HG03280 (cell line): ENCODE results near the gene CDH4.

Experiments
- ATAC-seq: cut with Tn5 transposase; IDR thresholded peaks from one replicate; pipeline ENCODE4 v1.9.1; 2021; ENCODE audit warnings: mild to moderate bottlenecking, moderate library complexity; ENCODE audit not compliant: unreplicated experiment

The CDH4 gene

DNA sequence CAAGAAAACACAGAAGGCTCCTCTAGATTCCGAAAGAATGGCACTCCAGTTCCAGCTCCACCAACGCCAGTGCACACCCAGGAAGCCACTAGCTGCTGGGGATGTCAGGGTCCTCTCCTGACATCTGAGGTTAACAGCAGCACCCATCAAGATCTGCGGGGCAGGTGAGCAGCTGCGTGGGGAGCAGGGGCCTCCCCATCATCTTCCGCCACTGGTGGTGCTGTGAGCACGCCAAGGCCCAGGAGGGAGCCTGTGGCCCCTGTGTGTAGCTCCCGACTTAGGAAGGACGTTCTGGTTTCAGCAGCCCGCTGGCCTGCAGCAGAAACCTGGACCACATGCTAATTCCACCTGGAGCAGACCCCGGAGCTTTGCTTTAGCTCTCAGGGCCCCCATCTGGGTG, 427.4 kb downstream of the CDH4 start:
- no peak for ATAC-seq

DNA sequence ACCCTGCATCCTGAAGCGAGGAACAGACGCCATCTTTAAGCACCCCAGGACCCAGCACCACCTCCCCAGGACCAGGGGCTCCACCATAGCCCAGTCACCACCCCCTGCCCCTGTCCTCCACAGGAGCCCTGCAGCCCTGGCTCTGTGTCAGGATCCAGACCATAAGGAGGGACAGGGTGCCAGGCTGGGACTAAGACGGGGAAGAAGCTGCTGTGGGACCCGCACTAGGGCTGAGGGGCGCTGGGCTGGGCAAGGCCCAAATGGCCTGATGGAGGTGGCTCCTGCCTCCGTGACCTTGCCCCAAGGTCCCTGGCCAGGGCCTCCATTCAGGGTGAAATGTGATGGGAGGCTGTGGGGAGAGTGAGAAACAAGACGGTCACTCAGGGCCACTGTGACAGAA, 428.0 kb downstream of the CDH4 start:
- ATAC-seq = no peak

DNA sequence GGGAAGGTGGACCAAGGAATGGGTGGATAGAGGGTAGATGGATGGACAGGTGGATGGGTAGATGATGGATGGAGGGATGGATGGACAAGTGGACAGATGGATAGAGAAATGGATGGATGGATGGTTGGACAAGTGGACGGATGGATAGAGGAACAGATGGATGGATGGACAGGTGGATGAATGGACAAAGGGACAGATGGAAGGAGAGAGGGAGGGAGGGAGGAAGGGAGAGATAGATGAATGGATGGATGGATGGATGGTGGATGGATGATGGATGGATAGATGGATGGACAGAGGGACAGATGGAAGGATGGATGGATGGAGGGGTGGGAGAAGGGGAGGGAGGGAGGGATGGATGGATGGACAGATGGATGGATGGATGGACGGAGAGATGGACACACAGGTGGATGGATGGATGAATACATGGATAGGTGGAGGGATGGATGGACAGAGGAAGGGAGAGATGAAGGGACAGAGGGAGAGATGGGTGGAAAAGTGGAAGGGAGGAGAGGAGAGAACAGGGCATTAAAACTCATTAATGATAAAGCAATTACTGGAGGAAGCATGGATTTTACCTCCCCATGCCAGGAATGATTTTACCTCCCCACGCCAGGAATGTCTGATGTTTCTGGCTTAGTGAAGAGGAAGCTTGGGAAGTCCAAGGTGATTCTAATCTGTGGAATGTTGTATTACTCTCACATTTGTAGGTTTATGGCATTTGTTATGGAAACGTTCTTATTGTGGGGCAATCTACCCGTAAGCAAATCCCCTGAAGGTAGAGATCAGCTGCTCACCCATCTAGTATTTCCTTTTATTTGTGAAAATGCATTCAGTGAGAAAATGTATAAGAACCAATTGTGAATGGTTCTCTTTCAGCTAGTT, 430.3 kb downstream of the CDH4 start:
- ATAC-seq = no peak

DNA sequence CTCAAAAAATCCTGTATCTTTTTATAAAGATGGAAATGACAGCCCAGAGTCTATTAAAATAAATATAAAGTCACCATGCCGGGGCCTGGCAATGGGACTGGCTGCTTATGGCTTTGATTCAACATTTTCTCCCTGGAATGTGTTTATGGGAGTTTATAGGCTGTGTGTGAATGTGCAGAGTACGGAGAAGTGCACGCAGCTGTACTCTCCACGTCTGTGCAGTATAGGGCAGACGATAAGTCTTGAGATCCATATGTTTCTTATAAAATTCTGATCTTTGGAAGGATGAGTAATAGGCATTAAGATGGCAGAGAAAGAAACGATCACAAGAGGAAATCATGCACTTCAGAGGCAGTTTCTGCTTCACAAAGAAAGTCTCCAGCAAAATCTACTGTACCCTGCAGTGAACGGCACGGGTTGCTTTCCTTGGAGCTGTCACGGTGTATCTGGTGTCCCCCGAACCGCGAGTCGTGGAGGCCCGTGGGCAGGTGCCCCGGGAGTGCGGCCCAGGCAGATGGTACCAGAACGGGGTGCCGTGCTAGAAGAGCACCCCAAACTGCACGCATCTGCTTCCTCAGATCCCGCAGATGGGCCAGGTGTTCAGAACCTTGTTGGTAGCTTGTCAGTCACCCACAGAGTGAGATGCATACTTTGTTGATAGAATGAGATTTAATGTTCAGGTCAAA, 431.1 kb downstream of the CDH4 start:
- no peak for ATAC-seq

DNA sequence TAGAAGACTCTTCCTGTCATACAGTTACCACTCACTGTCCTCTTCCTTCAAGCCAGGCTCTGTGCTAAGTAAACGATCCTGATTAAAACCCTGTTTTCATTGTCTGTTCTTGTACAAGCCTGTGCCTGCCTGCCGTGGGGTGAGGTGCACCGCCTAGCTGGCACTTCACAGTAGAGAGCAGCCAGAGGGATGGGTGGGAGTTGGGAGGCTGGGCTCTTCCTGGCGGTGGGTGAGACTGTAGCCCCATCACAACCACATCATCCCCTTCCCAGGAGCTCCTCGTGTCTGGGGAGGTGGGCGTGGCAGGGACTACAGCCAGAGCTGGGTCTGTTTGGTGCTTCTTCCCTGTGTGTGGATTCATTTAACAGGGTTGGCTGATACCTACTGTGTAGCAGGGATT, 431.7 kb downstream of the CDH4 start:
- ATAC-seq = no peak

DNA sequence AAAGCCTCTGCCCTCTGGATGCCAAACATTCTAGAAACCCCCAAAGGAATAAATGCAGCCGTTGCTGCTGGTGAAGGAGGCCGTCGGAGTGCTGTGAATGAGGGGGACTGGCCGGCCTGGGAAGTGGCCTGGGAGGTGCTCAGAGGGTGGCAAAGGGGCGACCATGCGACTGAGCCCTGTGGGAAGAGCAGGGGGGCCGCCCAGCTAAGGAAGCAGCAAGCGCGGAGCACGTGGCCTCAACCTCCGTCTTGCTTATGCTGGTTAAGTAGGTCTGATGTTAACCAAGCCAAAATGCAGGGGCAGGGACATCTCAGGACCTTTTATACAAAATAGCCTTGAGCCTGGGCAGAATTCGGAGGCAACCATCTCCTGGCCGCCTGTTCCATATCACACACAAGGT, 432.1 kb downstream of the CDH4 start:
- ATAC-seq = no peak

DNA sequence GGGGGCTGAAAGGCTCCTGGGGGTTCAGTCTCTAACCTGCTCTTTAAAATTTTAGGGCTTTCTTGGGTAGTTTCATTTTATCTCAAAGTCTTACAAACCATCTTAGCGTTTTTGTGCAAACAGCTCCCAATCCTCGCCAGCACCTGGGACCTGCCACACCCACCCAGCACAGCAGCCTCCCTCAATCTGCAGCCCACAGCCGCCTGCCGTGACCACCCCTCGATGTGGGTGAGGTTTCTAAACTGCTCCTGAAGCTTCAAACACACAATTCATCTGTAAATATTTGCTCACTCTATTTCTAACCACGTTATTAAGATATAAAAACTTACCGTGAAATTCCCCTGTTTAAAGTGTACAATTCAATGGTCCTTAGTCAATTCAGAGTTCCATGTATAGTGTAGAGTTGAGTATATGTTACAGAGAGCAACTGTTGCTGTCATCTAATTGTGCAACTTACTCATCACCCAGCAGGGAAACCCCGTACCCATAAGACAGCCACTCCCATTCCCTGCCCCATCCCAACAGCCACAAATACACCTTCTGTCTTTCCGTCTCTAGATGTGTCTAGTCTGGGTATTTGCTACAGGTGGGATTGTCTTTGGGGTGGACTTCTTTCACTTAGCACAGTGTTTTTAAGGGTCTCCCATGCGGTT, 432.6 kb downstream of the CDH4 start:
- ATAC-seq = no peak

DNA sequence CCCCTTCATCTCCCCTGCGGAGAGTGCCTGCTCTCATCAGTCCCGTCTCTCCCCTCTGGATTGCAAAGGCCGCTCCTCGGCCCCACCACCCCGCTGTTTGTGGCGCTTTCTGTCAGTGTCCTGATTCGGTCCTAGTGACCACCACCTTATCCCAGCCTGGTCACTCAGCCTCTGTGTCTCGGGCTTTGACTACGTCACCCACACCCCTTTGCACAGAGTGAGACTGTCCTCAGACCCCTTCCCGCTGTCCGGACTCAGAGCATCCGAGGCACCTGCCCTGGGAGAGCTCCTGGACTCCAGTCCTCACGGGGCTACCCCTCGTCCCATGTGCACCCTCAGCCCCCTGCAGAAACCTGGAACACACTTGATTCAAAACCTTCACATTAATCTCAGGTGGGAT, 433.4 kb downstream of the CDH4 start:
- ATAC-seq = no peak

DNA sequence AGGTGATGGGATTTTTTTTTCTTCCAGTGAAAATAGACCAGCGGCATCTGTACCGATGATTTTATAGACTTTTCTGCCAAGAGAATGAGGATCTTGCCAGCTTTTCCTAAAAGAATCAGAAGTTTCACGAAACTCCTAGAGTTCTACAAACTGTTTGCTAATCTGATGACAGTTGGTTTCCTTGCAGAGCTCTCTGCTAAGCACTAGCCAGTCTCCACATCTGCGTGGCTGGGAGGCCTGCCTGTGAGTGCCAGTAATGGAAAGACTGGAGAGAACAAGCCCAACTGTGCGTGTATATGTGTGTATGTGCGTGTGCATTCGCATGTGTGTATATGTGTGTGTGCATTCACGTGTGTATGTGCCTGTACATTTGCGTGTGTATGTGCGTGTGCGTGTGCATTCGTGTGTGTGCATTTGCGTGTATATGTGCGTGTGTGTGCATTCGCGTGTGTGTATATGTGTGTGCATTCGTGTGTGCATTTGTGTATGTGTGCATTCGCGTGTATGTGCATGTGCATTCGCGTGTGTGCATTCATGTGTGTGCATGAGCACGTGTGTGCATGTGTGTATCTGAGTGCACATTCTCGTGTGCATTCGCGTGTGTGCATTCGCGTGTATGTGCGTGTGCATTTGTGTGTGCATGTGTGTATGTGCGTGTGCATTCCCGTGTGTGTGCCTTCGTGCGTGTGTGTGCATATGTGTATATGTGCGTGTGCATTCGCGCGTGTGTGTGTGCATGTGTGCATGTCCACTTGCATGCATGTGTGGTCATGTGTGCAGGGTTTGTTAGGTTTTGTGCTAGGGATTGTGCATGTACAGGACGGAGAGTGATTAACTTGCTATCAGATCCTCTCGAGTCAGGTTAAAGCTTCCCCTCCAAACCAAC, 434.2 kb downstream of the CDH4 start:
- no peak for ATAC-seq

DNA sequence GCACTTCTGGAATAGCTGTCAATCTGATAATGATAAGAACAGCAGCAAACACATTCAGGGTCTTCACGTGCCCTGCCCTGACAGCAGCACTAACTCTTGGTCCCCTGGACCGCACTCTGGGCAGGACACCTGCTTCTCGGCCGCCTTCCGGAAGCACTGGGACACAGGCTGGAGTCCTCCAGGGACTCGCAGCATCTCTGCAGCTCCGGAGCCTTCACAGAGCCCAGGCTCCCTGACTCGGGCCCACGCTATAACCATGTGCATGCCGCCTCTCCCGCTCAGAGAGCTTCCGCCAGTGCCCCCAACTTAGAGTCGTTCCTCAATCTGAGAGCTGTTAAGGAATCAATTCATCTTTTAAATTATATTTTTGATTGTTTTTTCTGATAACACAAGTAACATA, 436.4 kb downstream of the CDH4 start:
- no peak for ATAC-seq

DNA sequence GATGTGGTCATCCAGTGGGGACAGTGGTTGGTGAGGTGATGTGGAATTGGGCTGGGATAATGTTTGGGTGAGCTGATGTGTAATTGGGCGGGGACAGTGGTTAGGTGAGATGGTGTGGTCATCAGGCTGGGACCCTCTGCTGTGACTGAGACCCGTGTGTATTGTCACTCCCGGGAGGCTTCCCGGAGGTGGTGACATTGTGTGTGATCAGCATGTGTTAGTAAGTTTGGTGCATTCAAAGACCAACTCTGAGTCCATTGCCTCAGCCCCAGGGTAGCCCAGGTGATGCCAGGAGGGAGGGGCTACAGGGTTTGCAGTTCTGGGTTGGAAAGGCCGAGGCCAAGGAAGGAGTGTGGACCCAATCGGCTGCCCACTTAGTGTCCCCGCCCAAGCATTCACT, 438.1 kb downstream of the CDH4 start:
- ATAC-seq = no peak

DNA sequence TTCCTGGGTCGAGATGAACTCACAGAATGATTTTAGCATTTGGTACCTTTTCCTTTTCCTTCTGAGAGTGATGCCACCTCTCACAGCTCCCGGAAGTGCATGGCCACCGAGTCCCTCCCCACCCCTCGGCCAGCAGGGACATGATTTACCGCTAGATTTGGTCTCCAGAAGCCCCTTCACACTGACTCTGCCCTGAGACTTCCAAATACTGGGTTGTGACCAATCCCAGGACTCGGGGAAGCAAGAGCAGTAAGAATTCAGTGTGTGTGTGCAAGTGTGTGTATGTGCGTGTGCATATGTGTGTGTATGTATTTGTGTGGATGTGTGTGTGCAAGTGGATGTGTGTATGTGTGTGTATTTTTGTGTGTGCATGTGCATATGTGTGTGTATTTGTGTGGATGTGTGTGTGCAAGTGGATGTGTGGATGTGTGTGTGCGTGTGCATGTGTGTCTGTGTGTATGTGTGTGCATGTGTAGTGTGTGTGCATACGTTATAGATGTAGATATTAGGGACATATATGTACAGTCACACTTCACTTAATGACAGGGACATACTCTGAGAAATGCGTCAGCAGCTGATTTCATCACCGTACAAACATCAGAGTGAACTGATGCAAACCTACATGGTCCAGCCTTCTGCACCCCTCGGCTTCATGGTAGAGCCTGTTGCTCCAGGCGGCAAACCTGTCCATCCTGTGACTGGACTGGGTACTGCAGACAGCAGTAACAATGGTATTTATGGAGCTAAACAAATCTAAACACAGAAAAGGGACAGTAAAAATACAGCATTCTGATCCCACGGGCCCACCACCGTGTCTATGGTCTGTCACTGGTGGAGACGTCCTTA, 439.2 kb downstream of the CDH4 start:
- ATAC-seq = no peak

DNA sequence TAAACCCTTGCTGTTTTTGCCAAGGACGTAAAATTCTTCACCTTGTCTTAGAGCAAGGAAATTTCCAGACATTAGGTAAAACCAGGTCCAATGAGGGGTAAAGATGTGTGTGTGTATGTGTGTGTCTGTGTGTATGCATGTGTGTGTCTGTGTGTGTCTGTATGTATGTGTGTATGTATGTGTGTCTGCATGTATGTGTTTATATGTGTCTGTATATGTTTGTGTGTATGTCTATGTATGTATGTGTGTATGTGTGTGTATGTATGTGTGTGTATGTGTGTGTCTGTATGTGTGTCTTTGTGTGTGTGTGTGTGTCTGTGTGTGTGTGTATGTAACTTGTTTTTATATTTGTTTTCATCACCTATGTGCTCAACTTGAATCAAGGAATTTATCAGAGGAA, 439.9 kb downstream of the CDH4 start:
- ATAC-seq = no peak

DNA sequence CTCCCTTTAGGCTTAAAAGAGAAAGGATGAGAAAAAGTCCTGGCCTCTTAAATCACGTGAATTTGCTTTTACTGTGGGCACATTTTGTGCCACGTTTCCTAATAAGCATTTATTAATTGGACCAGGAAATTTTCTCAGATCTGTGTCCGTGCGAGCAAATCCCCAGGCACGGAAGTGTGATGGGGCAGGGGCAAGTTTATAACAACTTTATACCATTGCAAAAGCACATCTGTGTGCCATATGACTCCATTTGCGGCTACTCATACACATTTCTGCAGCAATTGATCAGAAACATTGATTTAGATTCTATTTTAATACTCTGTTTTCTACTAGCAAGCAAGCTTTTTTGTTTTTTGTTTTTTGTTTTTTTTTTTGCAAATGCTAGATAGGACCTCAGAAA, 440.4 kb downstream of the CDH4 start:
- ATAC-seq = no peak

DNA sequence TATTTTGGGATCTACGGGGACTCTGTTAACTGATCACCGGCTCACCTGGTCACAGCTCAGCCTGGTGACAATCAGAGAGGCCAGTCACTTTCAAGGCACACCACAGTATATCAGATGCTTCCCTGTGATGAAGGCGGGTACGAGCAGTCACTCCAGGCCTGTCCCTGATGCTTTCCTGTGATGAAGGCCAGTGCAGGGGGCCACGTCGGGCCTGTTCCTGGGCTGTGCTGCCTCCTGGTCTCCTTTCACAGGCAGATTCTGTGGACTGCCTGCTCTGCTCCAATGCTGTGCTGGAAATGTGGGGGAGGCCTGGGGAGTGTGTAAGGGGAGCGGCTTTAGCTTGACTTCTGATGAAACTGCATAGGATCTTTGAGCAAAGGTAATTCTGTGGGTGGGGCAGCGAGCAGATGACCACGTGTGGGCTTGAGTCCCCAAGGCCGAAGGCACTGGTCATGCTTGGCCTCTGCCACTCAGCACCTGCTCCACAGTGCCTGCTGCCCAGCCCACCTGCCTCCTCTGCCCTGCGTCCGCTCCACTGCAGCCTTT, 441.1 kb downstream of the CDH4 start:
- ATAC-seq = no peak

DNA sequence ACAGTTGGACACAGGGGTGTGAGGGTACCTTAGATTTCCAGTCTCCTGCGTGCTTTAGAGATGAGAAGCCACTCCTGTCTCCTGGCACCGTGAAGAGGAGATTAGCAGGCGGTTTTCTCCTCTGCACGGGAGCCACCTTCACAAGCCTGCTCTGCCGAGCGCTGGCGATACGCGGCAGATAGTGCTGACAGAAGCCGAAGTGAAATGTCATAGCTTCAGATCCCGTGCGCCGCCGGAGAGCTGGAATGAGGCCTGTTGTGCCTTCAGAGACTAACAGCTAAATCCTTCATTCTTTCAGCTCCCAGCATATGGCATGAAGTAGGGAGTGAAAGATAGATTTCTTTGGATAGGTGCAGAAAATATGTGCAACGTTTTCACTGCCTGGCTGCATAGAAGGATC, 442.6 kb downstream of the CDH4 start:
- no peak for ATAC-seq

DNA sequence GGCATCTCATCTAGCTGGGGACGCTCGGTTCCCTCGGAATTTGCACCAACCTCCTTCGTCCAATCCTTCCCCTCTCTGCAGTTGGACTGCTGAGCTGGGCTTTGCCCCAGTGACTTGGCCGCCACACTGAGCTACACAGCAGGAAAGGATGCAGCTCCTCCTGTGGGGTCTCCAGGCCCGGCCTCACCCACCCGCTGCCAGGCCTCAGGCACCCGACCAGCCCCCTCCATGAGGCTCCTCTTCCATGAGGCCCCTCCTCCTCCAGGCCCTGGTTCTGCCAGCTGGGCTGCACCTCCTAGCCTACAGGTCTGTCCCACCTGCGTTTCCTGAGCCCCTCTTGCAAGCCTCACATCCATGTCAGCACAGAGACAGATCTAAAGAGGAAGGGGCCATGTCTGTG, 443.7 kb downstream of the CDH4 start:
- ATAC-seq = no peak

DNA sequence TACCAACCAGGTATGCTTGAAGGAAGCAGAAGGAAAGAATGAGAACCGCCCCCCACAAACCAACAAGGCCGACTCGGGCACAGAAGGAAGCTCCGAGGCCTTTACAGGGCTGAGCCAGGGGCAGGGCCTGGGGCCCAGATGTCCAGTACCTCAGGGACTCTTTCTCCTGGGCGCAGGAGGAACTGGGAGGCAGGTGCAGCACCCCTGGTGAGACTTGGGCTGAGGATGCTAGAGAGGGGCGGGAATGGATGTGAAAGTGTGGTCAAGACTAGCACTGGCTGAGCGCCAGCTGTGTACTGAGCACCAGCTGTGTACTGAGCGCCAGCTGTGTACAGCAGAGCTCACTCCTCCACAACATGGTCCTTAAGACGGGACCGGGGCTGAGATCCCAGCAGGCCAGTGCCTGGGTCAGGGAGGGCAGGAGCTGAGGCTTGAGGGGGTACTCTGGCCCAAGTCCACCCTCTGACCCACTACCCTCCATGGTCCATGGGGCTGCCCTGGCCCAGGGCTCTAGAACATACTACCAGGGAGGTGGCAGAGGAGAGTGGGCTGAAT, 444.2 kb downstream of the CDH4 start:
- ATAC-seq = no peak
